Transverse colon (tissue), 4 donors: Measurements from ENCODE around the gene UCK2.

Source experiments
- CTCF ChIP-seq, 5 experiments: fragments of 200-600 bp in 3 of 5; fragments of 450-650 bp in 2 of 5; sonication (generic) in 3 of 5; IDR thresholded peaks; 1 replicate in 2 of 5; 2 replicates in 3 of 5; pipeline ENCODE4 v1.5.1; 2016 to 2017; ENCODE audit warnings: antibody characterized with exemption in 5 of 5, inconsistent platforms in 3 of 5, mild to moderate bottlenecking in 2 of 5, moderate library complexity in 1 of 5
- POLR2A ChIP-seq: fragments of 450-650 bp; IDR thresholded peaks from one replicate; pipeline ENCODE4 v1.6.1; 2016; ENCODE audit warnings: antibody characterized with exemption, mild to moderate bottlenecking, moderate library complexity
- POLR2AphosphoS5 ChIP-seq, 3 donors: sonication (generic); formaldehyde crosslinking; IDR thresholded peaks; one replicate each; pipeline ENCODE4 v1.6.1; 2016; ENCODE audit warnings: antibody characterized with exemption in 3 of 3

GRCh38 chr1:165845992-165846748 lies 18.8 kb downstream of the UCK2 start:
- TF ChIP-seq CTCF (IDR thresholded peaks at IDR 0.05) (no peak), POLR2AphosphoS5 (IDR thresholded peaks at IDR 0.05) (no peak), POLR2A (no peak)
